T-helper 2 cell treated with Interferon-gamma antibody and Interleukin-4, amounts not matched to agents 100 ng/mL and 5 ng/mL, for 36 hours (primary cell): ENCODE measurements around the gene CIITA. TPM values are rescaled to one million over a fixed set of nuclear protein-coding genes. Genes with fewer than 3 reads are reported as not detected.

Source experiments
- intact Hi-C: fragments of 100-400 bp; cut with micrococcal nuclease; formaldehyde crosslinking; loops from one replicate; pipeline ENCODE4 v1.15.1; 2023
- total RNA-seq: library from RNA; stranded (reverse); gene quantifications from 2 replicates; pipeline ENCODE4 v1.2.3, GENCODE V29; 2022

The CIITA gene
- total RNA-seq, 1 donor from 2014 or later: 34.4 TPM

GRCh38 chr16:10933865-10934264 is 56.9 kb downstream of the CIITA start:
- intact Hi-C loops: no loop called here

GRCh38 chr16:10934325-10935107 is 57.5 kb downstream of the CIITA start:
- intact Hi-C loops: no loop called here

GRCh38 chr16:10935226-10935915 is 58.4 kb downstream of the CIITA start:
- intact Hi-C loops: no loop called here

GRCh38 chr16:10936272-10936984 is 59.4 kb downstream of the CIITA start:
- intact Hi-C loops: no loop called here

- intact Hi-C loops: no loop called here
Measured at GRCh38 chr16:10937068-10937859, 60.3 kb downstream of the CIITA start.

GRCh38 chr16:10938321-10938720 is 61.3 kb downstream of the CIITA start:
- intact Hi-C loops: no loop called here

- intact Hi-C loops: no loop called here
Measured at GRCh38 chr16:10938796-10939648, 62.0 kb downstream of the CIITA start.

- intact Hi-C loops: loop anchor here (10.0 kb wide), 2 partner anchors 855 to 915 kb away; partner anchors contain the start of genes RSL1D1 and ZC3H7A
Measured at GRCh38 chr16:10939649-10940234, 62.7 kb downstream of the CIITA start.

GRCh38 chr16:10940501-10941079 is 63.6 kb downstream of the CIITA start:
- intact Hi-C loops: loop anchor here (10.0 kb wide), 2 partner anchors 854 to 914 kb away; partner anchors contain the start of genes RSL1D1 and ZC3H7A

- intact Hi-C loops: loop anchor here (10.0 kb wide), 2 partner anchors 853 to 913 kb away; partner anchors contain the start of genes RSL1D1 and ZC3H7A
Measured at GRCh38 chr16:10941127-10941933, 64.3 kb downstream of the CIITA start.

- intact Hi-C loops: loop anchor here (2.0 to 10.0 kb wide), 5 partner anchors 65 to 1851 kb away; partner anchors contain the start of genes CIITA, HAPSTR1, RSL1D1 and SNX29
Measured at GRCh38 chr16:10941935-10942351, 64.9 kb downstream of the CIITA start.

- intact Hi-C loops: loop anchor here (2.0 to 10.0 kb wide), 5 partner anchors 66 to 1852 kb away; partner anchors contain the start of genes CIITA, HAPSTR1, RSL1D1 and SNX29
Measured at GRCh38 chr16:10942352-10943063, 65.5 kb downstream of the CIITA start, which contains the start of gene DEXI. Gene DEXI, minus strand, starts transcription at chr16:10942468. Its CDS starts 463 bp downstream, at chr16:10942005.

GRCh38 chr16:10943064-10943353 is 66.0 kb downstream of the CIITA start:
- intact Hi-C loops: loop anchor here (2.0 to 10.0 kb wide), 5 partner anchors 66 to 1852 kb away; partner anchors contain the start of genes CIITA, HAPSTR1, RSL1D1 and SNX29

- intact Hi-C loops: loop anchor here (1.0 to 10.0 kb wide), 5 partner anchors 200 to 972 kb away; partner anchors contain the start of genes RMI2, RSL1D1 and ZC3H7A
Measured at GRCh38 chr16:10944249-10945064, 67.5 kb downstream of the CIITA start, which contains the start of gene CLEC16A. Gene CLEC16A, plus strand, starts transcription at chr16:10944564. Its CDS starts 154 bp downstream, at chr16:10944718.

GRCh38 chr16:10945065-10945787 is 68.2 kb downstream of the CIITA start:
- intact Hi-C loops: loop anchor here (2.0 to 10.0 kb wide), 3 partner anchors 850 to 972 kb away; partner anchors contain the start of genes RSL1D1 and ZC3H7A
